IPS DF 6.9 (cell line): ENCODE results near the gene BCAS3.

ENCODE experiments used
- DNase-seq: peaks from one replicate; pipeline ENCODE4 v3.0.0-alpha.2; 2013; ENCODE audit warnings: low read depth, low spot score
- H3K27ac ChIP-seq: one replicate; pipeline ENCODE4 v1.5.1; 2013; ENCODE audit warnings: low read length, control low read depth
- H3K27me3 ChIP-seq: 2 replicates; pipeline ENCODE4 v1.6.1; 2013; ENCODE audit warnings: mild to moderate bottlenecking, low read length; ENCODE audit not compliant: control insufficient read depth, insufficient read depth
- H3K36me3 ChIP-seq: 2 replicates; pipeline ENCODE4 v1.6.1; 2013; ENCODE audit warnings: low read length; ENCODE audit not compliant: control insufficient read depth, insufficient read depth
- H3K4me1 ChIP-seq: 2 replicates; pipeline ENCODE4 v1.6.1; 2013; ENCODE audit warnings: low read length; ENCODE audit not compliant: control insufficient read depth, insufficient read depth
- H3K4me3 ChIP-seq: 2 replicates; pipeline ENCODE4 v1.5.1; 2013; ENCODE audit warnings: mild to moderate bottlenecking, low read length
- H3K9me3 ChIP-seq: 2 replicates; pipeline ENCODE4 v1.6.1; 2013; ENCODE audit warnings: low read length, inconsistent platforms; ENCODE audit not compliant: control insufficient read depth, insufficient read depth
- WGBS: extraction: QIAGEN DNeasy Blood & Tissue Kit; methylation state at CpG from one replicate; pipeline ENCODE4 v1.1.7; 2013; ENCODE audit warnings: mixed read lengths, missing lambda C conversion rate; ENCODE audit not compliant: insufficient read length, insufficient coverage; 5-methylcytosine and 5-hydroxymethylcytosine counted together

BCAS3 gene

GRCh38 chr17:61302953-61303816 is 625.5 kb downstream of the BCAS3 start:
- DNase-seq = no peak
- no peak overlapping the region for H3K4me3 ChIP-seq
- H3K36me3 ChIP-seq = no peaks in the 10 kb centered on the region
- peaks cover 2% of the 10 kb centered on the region; the same call in 1 of the 2 replicates for H3K4me1 ChIP-seq
- H3K9me3 ChIP-seq = no peaks in the 10 kb centered on the region
- no peaks in the 10 kb centered on the region for H3K27me3 ChIP-seq
- no CpG with 5 or more reads among the region's 12 CpGs for WGBS
- no peak overlapping the region for H3K27ac ChIP-seq

GRCh38 chr17:61303817-61304096 is 626.1 kb downstream of the BCAS3 start:
- no peak for DNase-seq
- no peak overlapping the region for H3K4me3 ChIP-seq
- H3K27ac ChIP-seq = no peak overlapping the region
- peaks cover 2% of the 10 kb centered on the region; the same call in 1 of the 2 replicates for H3K4me1 ChIP-seq
- no peaks in the 10 kb centered on the region for H3K36me3 ChIP-seq
- H3K9me3 ChIP-seq = no peaks in the 10 kb centered on the region
- no peaks in the 10 kb centered on the region for H3K27me3 ChIP-seq

GRCh38 chr17:61305024-61305423 is 627.4 kb downstream of the BCAS3 start:
- Histone ChIP-seq H3K27ac (no peak overlapping the region), H3K4me3 (no peak overlapping the region), H3K4me1 (peaks cover 2% of the 10 kb centered on the region; the same call in 1 of the 2 replicates), H3K9me3 (no peaks in the 10 kb centered on the region), H3K27me3 (no peaks in the 10 kb centered on the region), H3K36me3 (no peaks in the 10 kb centered on the region)
- WGBS = no CpG with 5 or more reads among the region's 1 CpG
- DNase-seq = no peak

GRCh38 chr17:61306003-61306402 is 628.4 kb downstream of the BCAS3 start:
- Histone ChIP-seq H3K27ac (no peak overlapping the region), H3K36me3 (no peaks in the 10 kb centered on the region), H3K9me3 (no peaks in the 10 kb centered on the region), H3K4me1 (peaks cover 2% of the 10 kb centered on the region; the same call in 1 of the 2 replicates), H3K4me3 (no peak overlapping the region), H3K27me3 (no peaks in the 10 kb centered on the region)
- no peak for DNase-seq
- no CpG with 5 or more reads among the region's 2 CpGs for WGBS

- peaks cover 2% of the 10 kb centered on the region; the same call in 1 of the 2 replicates for H3K4me1 ChIP-seq
- DNase-seq = no peak
Measured at GRCh38 chr17:61307905-61308886, 630.5 kb downstream of the BCAS3 start.

GRCh38 chr17:61309362-61310256 is 632.0 kb downstream of the BCAS3 start:
- Histone ChIP-seq H3K36me3 (no peaks in the 10 kb centered on the region), H3K27ac (no peak overlapping the region), H3K9me3 (no peaks in the 10 kb centered on the region), H3K4me3 (no peak overlapping the region), H3K27me3 (no peaks in the 10 kb centered on the region), H3K4me1 (peaks cover 2% of the 10 kb centered on the region; the same call in 1 of the 2 replicates)
- no CpG with 5 or more reads among the region's 13 CpGs for WGBS
- DNase-seq = no peak

More at GRCh38 chr17:61307905-61308886, 630.5 kb downstream of the BCAS3 start:
- H3K27ac ChIP-seq = no peak overlapping the region
- H3K27me3 ChIP-seq = no peaks in the 10 kb centered on the region
- no peak overlapping the region for H3K4me3 ChIP-seq
- no peaks in the 10 kb centered on the region for H3K9me3 ChIP-seq
- no peaks in the 10 kb centered on the region for H3K36me3 ChIP-seq
- no CpG with 5 or more reads among the region's 11 CpGs for WGBS

GRCh38 chr17:61310590-61310989 is 632.9 kb downstream of the BCAS3 start:
- DNase-seq = no peak
- no peaks in the 10 kb centered on the region for H3K36me3 ChIP-seq
- peaks cover 2% of the 10 kb centered on the region; the same call in 1 of the 2 replicates for H3K4me1 ChIP-seq
- H3K9me3 ChIP-seq = no peaks in the 10 kb centered on the region
- no peak overlapping the region for H3K4me3 ChIP-seq
- no CpG with 5 or more reads among the region's 6 CpGs for WGBS
- no peak overlapping the region for H3K27ac ChIP-seq
- no peaks in the 10 kb centered on the region for H3K27me3 ChIP-seq

- Histone ChIP-seq H3K27me3 (no peaks in the 10 kb centered on the region), H3K36me3 (no peaks in the 10 kb centered on the region), H3K27ac (no peak overlapping the region), H3K9me3 (no peaks in the 10 kb centered on the region), H3K4me1 (peaks cover 2% of the 10 kb centered on the region; the same call in 1 of the 2 replicates), H3K4me3 (no peak overlapping the region)
- no CpG with 5 or more reads among the region's 15 CpGs for WGBS
- no peak for DNase-seq
Measured at GRCh38 chr17:61312406-61313295, 635.0 kb downstream of the BCAS3 start.

GRCh38 chr17:61313461-61314326 is 636.0 kb downstream of the BCAS3 start:
- no CpG with 5 or more reads among the region's 21 CpGs for WGBS
- Histone ChIP-seq H3K4me3 (no peak overlapping the region), H3K4me1 (no peaks in the 10 kb centered on the region), H3K9me3 (no peaks in the 10 kb centered on the region), H3K36me3 (no peaks in the 10 kb centered on the region), H3K27me3 (no peaks in the 10 kb centered on the region), H3K27ac (no peak overlapping the region)
- no peak for DNase-seq
